H9 (cell line): ENCODE data around the gene SQOR. TPM values are rescaled to one million over a fixed set of nuclear protein-coding genes. Genes with fewer than 3 reads are reported as not detected.

Experiments used
- DNase-seq: peaks from one replicate; pipeline ENCODE4 v3.0.0-alpha.2; 2017
- H2AFZ ChIP-seq: one replicate; pipeline ENCODE4 v1.6.1; 2013; ENCODE audit warnings: mild to moderate bottlenecking, low read length, control low read depth, moderate library complexity
- H2AK5ac ChIP-seq: 2 replicates; pipeline ENCODE4 v1.6.1; 2013; ENCODE audit warnings: low read length, control low read depth, mixed read lengths; ENCODE audit not compliant: insufficient read length
- H2BK120ac ChIP-seq: one replicate; pipeline ENCODE4 v1.6.1; 2013; ENCODE audit warnings: low read depth, mild to moderate bottlenecking, low read length, control low read depth, inconsistent platforms; ENCODE audit not compliant: poor library complexity, severe bottlenecking
- H2BK12ac ChIP-seq: 2 replicates; pipeline ENCODE4 v1.6.1; 2013; ENCODE audit warnings: low read length, control low read depth, mixed read lengths, low read depth; ENCODE audit not compliant: insufficient read length
- H2BK15ac ChIP-seq: 2 replicates; pipeline ENCODE4 v1.6.1; 2013; ENCODE audit warnings: low read depth, low read length, control low read depth
- H2BK20ac ChIP-seq: one replicate; pipeline ENCODE4 v1.6.1; 2013; ENCODE audit warnings: low read depth, mild to moderate bottlenecking, low read length, control low read depth, inconsistent platforms; ENCODE audit not compliant: poor library complexity, severe bottlenecking
- H2BK5ac ChIP-seq: 2 replicates; pipeline ENCODE4 v1.6.1; 2013; ENCODE audit warnings: low read length, control low read depth, mixed read lengths; ENCODE audit not compliant: insufficient read length
- H3K14ac ChIP-seq: 2 replicates; pipeline ENCODE4 v1.6.1; 2013; ENCODE audit warnings: low read length, control low read depth; ENCODE audit not compliant: insufficient read depth
- H3K18ac ChIP-seq: 2 replicates; pipeline ENCODE4 v1.6.1; 2013; ENCODE audit warnings: low read depth, mild to moderate bottlenecking, mixed read lengths, low read length, control low read depth; ENCODE audit not compliant: insufficient read length
- H3K23ac ChIP-seq: 2 replicates; pipeline ENCODE4 v1.6.1; 2013; ENCODE audit warnings: low read length, control low read depth, mixed read lengths, low read depth; ENCODE audit not compliant: insufficient read length
- H3K23me2 ChIP-seq: 2 replicates; pipeline ENCODE4 v1.6.1; 2013; ENCODE audit warnings: low read depth, mild to moderate bottlenecking, mixed read lengths, low read length, control low read depth; ENCODE audit not compliant: insufficient read length, poor library complexity, severe bottlenecking
- H3K27ac ChIP-seq: 2 replicates; pipeline ENCODE4 v1.5.1; 2013; ENCODE audit warnings: low read length, control low read depth, mixed read lengths, low read depth; ENCODE audit not compliant: insufficient read length
- H3K27me3 ChIP-seq: 2 replicates; pipeline ENCODE4 v1.6.1; 2013; ENCODE audit warnings: low read length, control low read depth, inconsistent platforms; ENCODE audit not compliant: insufficient read depth
- H3K4ac ChIP-seq: 2 replicates; pipeline ENCODE4 v1.6.1; 2013; ENCODE audit warnings: low read depth, mild to moderate bottlenecking, control low read depth, inconsistent platforms, low read length, moderate library complexity
- H3K4me1 ChIP-seq: 2 replicates; pipeline ENCODE4 v1.6.1; 2013; ENCODE audit warnings: low read length, control low read depth, inconsistent platforms; ENCODE audit not compliant: insufficient read depth
- H3K4me2 ChIP-seq: 2 replicates; pipeline ENCODE4 v1.6.1; 2013; ENCODE audit warnings: low read length, control low read depth, mixed read lengths; ENCODE audit not compliant: insufficient read length, insufficient read depth
- H3K56ac ChIP-seq: 2 replicates; pipeline ENCODE4 v1.6.1; 2013; ENCODE audit warnings: low read depth, mild to moderate bottlenecking, mixed read lengths, low read length, control low read depth; ENCODE audit not compliant: insufficient read length
- H3K79me1 ChIP-seq: 2 replicates; pipeline ENCODE4 v1.6.1; 2013; ENCODE audit warnings: low read depth, mild to moderate bottlenecking, moderate library complexity, low read length, control low read depth, inconsistent platforms; ENCODE audit not compliant: insufficient read depth, poor library complexity, severe bottlenecking
- H3K79me2 ChIP-seq: 2 replicates; pipeline ENCODE4 v1.6.1; 2013; ENCODE audit warnings: low read length, control low read depth, inconsistent platforms; ENCODE audit not compliant: insufficient read depth
- H3K9ac ChIP-seq: 2 replicates; pipeline ENCODE4 v1.6.1; 2013; ENCODE audit warnings: low read length, control low read depth, mixed read lengths; ENCODE audit not compliant: insufficient read length; ENCODE audit errors: extremely low read depth
- H3K9me3 ChIP-seq: one replicate; pipeline ENCODE4 v1.6.1; 2013; ENCODE audit warnings: low read depth, low read length, inconsistent platforms; ENCODE audit not compliant: control insufficient read depth
- H3T11ph ChIP-seq: one replicate; pipeline ENCODE4 v1.6.1; 2013; ENCODE audit warnings: mild to moderate bottlenecking, low read length, control low read depth, inconsistent platforms
- H4K20me1 ChIP-seq: one replicate; pipeline ENCODE4 v1.6.1; 2013; ENCODE audit not compliant: control insufficient read depth, insufficient read length, insufficient read depth
- H4K5ac ChIP-seq: 2 replicates; pipeline ENCODE4 v1.6.1; 2013; ENCODE audit warnings: low read depth, mild to moderate bottlenecking, mixed read lengths, low read length, control low read depth; ENCODE audit not compliant: insufficient read length
- H4K8ac ChIP-seq: replicated peaks from 2 replicates; pipeline ENCODE4 v1.6.1; 2013; ENCODE audit warnings: low read length, control low read depth, mixed read lengths, low read depth; ENCODE audit not compliant: insufficient read length
- H4K91ac ChIP-seq: 2 replicates; pipeline ENCODE4 v1.6.1; 2013; ENCODE audit warnings: low read depth, mild to moderate bottlenecking, moderate library complexity, mixed read lengths, low read length, control low read depth; ENCODE audit not compliant: insufficient read length
- H3K27ac Mint-ChIP-seq, 3 experiments: 2 replicates in 2 of 3; 3 replicates in 1 of 3; pipeline ENCODE4 v1.8.0; 2020 to 2021; ENCODE audit warnings: mixed read lengths in 3 of 3, mild to moderate bottlenecking in 1 of 3, moderate library complexity in 1 of 3
- H3K27me3 Mint-ChIP-seq: 2 replicates; pipeline ENCODE4 v1.8.0; 2021; ENCODE audit warnings: low read depth, mild to moderate bottlenecking, moderate library complexity, mixed read lengths
- H3K36me3 Mint-ChIP-seq, 3 experiments: 2 replicates in 2 of 3; 3 replicates in 1 of 3; pipeline ENCODE4 v1.8.0; 2020 to 2021; ENCODE audit warnings: low read depth in 3 of 3, mixed read lengths in 3 of 3; ENCODE audit not compliant: insufficient read depth in 1 of 3
- H3K4me1 Mint-ChIP-seq, 2 experiments: 2 replicates each; pipeline ENCODE4 v1.8.0; 2020; ENCODE audit warnings: mixed read lengths in 2 of 2
- H3K4me3 Mint-ChIP-seq, 2 experiments: 2 replicates in 1 of 2; 3 replicates in 1 of 2; pipeline ENCODE4 v1.8.0; 2020 to 2021; ENCODE audit warnings: mild to moderate bottlenecking in 2 of 2, mixed read lengths in 2 of 2, moderate library complexity in 1 of 2
- H3K9me3 Mint-ChIP-seq, 2 experiments: 2 replicates in 1 of 2; 3 replicates in 1 of 2; pipeline ENCODE4 v1.8.0; 2020; ENCODE audit warnings: mild to moderate bottlenecking in 2 of 2, mixed read lengths in 2 of 2, moderate library complexity in 1 of 2
- WGBS: extraction: QIAGEN DNeasy Blood & Tissue Kit; methylation state at CpG from one replicate; pipeline ENCODE4 v1.1.7; 2013; ENCODE audit warnings: missing lambda C conversion rate, low lambda C conversion rate, mixed read lengths; ENCODE audit not compliant: insufficient read length; ENCODE audit errors: extremely low coverage; 5-methylcytosine and 5-hydroxymethylcytosine counted together
- total RNA-seq: library from RNA; stranded (reverse); gene quantifications from 2 replicates; pipeline ENCODE4 v1.2.1, GENCODE V29; 2021
- TF ChIP-seq, protein P1 (sequence below): fragments of 200-600 bp; sonication (generic); conservative IDR thresholded peaks from 3 replicates; pipeline ENCODE4 v1.8.0; 2021; ENCODE audit warnings: antibody characterized with exemption, mild to moderate bottlenecking

The SQOR gene
- total RNA-seq, 1 experiment from 2014 or later = 0.17 TPM

DNA sequence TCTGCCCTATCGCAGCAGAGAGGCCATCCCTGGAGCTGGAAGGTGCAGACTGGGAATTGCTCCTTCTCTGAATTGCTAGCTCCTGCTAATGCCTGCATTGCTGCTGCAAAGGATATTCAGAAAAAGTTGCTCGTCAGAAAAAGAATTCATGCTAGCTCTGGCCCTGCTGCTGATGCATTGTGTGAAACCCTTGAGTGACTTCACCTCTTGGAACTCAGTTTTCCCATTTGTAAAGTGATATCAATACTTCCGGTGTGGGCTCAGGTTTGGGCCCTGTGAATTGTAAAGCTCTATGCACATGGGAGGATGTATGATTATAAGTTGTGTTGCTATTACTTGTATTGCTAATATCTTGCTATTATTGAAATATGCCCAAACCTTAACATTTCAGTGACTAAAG is 11.4 kb downstream of the SQOR start:
- H3K4me1 ChIP-seq = no peaks in the 10 kb centered on the region
- H2BK12ac ChIP-seq = no peak overlapping the region
- no peak overlapping the region for H3K14ac ChIP-seq
- H2AK5ac ChIP-seq = no peak overlapping the region
- no peak overlapping the region for H2BK120ac ChIP-seq
- H2BK15ac ChIP-seq = no peak overlapping the region
- no peak overlapping the region for H3K9ac ChIP-seq
- H3K27me3 Mint-ChIP-seq = peaks cover 10% of the 10 kb centered on the region
- no peak overlapping the region for H3K56ac ChIP-seq
- no peak overlapping the region for H4K5ac ChIP-seq
- no peak overlapping the region for H3K27ac ChIP-seq
- H4K91ac ChIP-seq = no peak overlapping the region
- H2BK20ac ChIP-seq = no peak overlapping the region
- no peaks in the 10 kb centered on the region for H3K79me2 ChIP-seq
- no peaks in the 10 kb centered on the region for H3K9me3 ChIP-seq
- no peak overlapping the region for H2AFZ ChIP-seq
- H3K36me3 Mint-ChIP-seq = no peaks in the 10 kb centered on the region
- no peak overlapping the region for H3K23ac ChIP-seq
- H3K23me2 ChIP-seq = no peaks in the 10 kb centered on the region
- H4K20me1 ChIP-seq = no peaks in the 10 kb centered on the region
- H3K4me3 Mint-ChIP-seq = no peak overlapping the region
- H3K27ac Mint-ChIP-seq = no peak overlapping the region
- H3K27me3 ChIP-seq = no peaks in the 10 kb centered on the region
- no peak overlapping the region for H4K8ac ChIP-seq
- no peak overlapping the region for H3K4me2 ChIP-seq
- no CpG with 5 or more reads among the region's 3 CpGs for WGBS
- H3K9me3 Mint-ChIP-seq = no peaks in the 10 kb centered on the region
- H3K18ac ChIP-seq = no peak overlapping the region
- no peak for DNase-seq
- no peak overlapping the region for H3T11ph ChIP-seq
- TF ChIP-seq, protein P1, sequence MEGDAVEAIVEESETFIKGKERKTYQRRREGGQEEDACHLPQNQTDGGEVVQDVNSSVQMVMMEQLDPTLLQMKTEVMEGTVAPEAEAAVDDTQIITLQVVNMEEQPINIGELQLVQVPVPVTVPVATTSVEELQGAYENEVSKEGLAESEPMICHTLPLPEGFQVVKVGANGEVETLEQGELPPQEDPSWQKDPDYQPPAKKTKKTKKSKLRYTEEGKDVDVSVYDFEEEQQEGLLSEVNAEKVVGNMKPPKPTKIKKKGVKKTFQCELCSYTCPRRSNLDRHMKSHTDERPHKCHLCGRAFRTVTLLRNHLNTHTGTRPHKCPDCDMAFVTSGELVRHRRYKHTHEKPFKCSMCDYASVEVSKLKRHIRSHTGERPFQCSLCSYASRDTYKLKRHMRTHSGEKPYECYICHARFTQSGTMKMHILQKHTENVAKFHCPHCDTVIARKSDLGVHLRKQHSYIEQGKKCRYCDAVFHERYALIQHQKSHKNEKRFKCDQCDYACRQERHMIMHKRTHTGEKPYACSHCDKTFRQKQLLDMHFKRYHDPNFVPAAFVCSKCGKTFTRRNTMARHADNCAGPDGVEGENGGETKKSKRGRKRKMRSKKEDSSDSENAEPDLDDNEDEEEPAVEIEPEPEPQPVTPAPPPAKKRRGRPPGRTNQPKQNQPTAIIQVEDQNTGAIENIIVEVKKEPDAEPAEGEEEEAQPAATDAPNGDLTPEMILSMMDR = no peak
- no peak overlapping the region for H2BK5ac ChIP-seq
- H3K79me1 ChIP-seq = no peaks in the 10 kb centered on the region
- no peak overlapping the region for H3K4ac ChIP-seq
- peaks cover 0 to 4% of the 10 kb centered on the region in 2 experiments; a peak in 1 of 4 replicates for H3K4me1 Mint-ChIP-seq
